Measurements from ENCODE around the gene KIF3C. TPM values are rescaled to one million over a fixed set of nuclear protein-coding genes. Genes with fewer than 3 reads are reported as not detected.

KIF3C gene
- total and polyA plus RNA-seq, 2 of the 4 experiments (the other 2 are of a cell fraction), result 8.3 to 15.4 TPM

DNA sequence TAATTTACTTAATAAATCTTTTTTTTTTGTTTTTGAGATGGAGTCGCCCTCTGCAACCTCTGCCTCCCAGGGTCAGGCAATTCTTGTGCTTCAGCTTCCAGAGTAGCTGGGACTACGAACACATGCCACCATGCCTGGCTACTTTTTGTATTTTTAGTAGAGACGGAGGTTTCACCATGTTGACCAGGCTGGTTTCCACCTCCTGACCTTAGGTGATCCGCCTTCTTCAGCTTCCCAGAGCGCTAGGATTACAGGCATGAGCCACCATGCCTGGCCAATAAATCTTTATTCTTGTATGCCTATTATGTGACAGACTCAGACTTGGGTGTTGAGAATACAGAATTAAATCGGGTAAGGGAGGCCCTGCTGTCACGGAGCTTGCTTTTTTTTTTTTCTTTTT lies 87.3 kb downstream of the KIF3C start:
- no peak overlapping the region for H2AFZ ChIP-seq (replicated peaks; ENCODE audit: low read length, poor library complexity)
- no peaks in the 10 kb centered on the region for H3K36me3 ChIP-seq (ENCODE audit: control insufficient read depth, insufficient read depth, low read length)
- dilution Hi-C loops (cut with HindIII; ENCODE audit: low sequenced_read_pairs, unreplicated experiment), result no loop called here
- no peaks in the 10 kb centered on the region for H3K9me3 ChIP-seq (ENCODE audit: control insufficient read depth, insufficient read depth, low read length)
- no peak for ATAC-seq (ENCODE audit: low read depth)
- H3K79me1 ChIP-seq (ENCODE audit: low read depth in 1 of 2, low read length in 2 of 2), result no peaks in the 10 kb centered on the region
- no peak overlapping the region for H4K8ac ChIP-seq (ENCODE audit: low read depth in 2 of 2, low read length in 2 of 2)
- H2BK20ac ChIP-seq (ENCODE audit: low read depth, low read length), result no peak overlapping the region
- intact Hi-C loops (cut with micrococcal nuclease), result no loop called here
- no peak overlapping the region for H3K14ac ChIP-seq (replicated peaks; ENCODE audit: low read depth, low read length)
- TF ChIP-seq MAFK (IDR thresholded peaks at IDR 0.05; ENCODE audit: low read depth, low read length), result no peak
- no peak for TF ChIP-seq CHD1 (IDR thresholded peaks at IDR 0.05; ENCODE audit: low read depth, low read length)
- TF ChIP-seq MAZ (IDR thresholded peaks at IDR 0.05; ENCODE audit: borderline replicate concordance, low read depth, low read length), result no peak
- TF ChIP-seq, protein P1, sequence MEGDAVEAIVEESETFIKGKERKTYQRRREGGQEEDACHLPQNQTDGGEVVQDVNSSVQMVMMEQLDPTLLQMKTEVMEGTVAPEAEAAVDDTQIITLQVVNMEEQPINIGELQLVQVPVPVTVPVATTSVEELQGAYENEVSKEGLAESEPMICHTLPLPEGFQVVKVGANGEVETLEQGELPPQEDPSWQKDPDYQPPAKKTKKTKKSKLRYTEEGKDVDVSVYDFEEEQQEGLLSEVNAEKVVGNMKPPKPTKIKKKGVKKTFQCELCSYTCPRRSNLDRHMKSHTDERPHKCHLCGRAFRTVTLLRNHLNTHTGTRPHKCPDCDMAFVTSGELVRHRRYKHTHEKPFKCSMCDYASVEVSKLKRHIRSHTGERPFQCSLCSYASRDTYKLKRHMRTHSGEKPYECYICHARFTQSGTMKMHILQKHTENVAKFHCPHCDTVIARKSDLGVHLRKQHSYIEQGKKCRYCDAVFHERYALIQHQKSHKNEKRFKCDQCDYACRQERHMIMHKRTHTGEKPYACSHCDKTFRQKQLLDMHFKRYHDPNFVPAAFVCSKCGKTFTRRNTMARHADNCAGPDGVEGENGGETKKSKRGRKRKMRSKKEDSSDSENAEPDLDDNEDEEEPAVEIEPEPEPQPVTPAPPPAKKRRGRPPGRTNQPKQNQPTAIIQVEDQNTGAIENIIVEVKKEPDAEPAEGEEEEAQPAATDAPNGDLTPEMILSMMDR (conservative IDR thresholded peaks at IDR 0.05; ENCODE audit: low read depth, low read length), result no peak
- TF ChIP-seq SMC3 (IDR thresholded peaks at IDR 0.05; ENCODE audit: low read depth, low read length), result no peak
- TF ChIP-seq, protein P2, sequence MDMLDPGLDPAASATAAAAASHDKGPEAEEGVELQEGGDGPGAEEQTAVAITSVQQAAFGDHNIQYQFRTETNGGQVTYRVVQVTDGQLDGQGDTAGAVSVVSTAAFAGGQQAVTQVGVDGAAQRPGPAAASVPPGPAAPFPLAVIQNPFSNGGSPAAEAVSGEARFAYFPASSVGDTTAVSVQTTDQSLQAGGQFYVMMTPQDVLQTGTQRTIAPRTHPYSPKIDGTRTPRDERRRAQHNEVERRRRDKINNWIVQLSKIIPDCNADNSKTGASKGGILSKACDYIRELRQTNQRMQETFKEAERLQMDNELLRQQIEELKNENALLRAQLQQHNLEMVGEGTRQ (IDR thresholded peaks at IDR 0.05; ENCODE audit: low read depth, low read length), result no peak
- no peak for TF ChIP-seq POLR2A (IDR thresholded peaks at IDR 0.05; ENCODE audit: low read depth, low read length)
- TF ChIP-seq BHLHE40 (IDR thresholded peaks at IDR 0.05; ENCODE audit: low read depth, low read length), result no peak
- in situ Hi-C loops (cut with MboI; ENCODE audit: low sequenced_read_pairs), result no loop called here
- no peak overlapping the region for H3K23ac ChIP-seq (ENCODE audit: low read depth, low read length)
- no peak overlapping the region for H3K56ac ChIP-seq (ENCODE audit: extremely low read depth, insufficient read depth, low read length)
- H2AK5ac ChIP-seq (ENCODE audit: low read depth, low read length), result no peak overlapping the region
- no peak overlapping the region for H3K4me3 ChIP-seq (ENCODE audit: insufficient read depth, low read depth, low read length)
- H4K5ac ChIP-seq (ENCODE audit: low read depth, low read length), result no peak overlapping the region
- no peak overlapping the region for H3K4ac ChIP-seq (ENCODE audit: low read depth, low read length)
- H4K91ac ChIP-seq (ENCODE audit: insufficient read depth, low read depth, low read length), result no peak overlapping the region
- no peak overlapping the region for H2BK15ac ChIP-seq (ENCODE audit: low read depth, low read length)
- no peak overlapping the region for H3K27ac ChIP-seq (ENCODE audit: insufficient read depth, low read length)
- H2BK120ac ChIP-seq (ENCODE audit: low read depth, low read length), result no peak overlapping the region
- H2BK5ac ChIP-seq (ENCODE audit: low read depth, low read length, poor library complexity, severe bottlenecking), result no peak overlapping the region
- ChIA-PET CTCF (interaction anchor here (1.0 kb wide), 1 partner anchor 9 kb away, joined by 3 read pairs; no protein-coding TSS in a partner anchor), POLR2A (ENCODE audit: unreplicated experiment) (no interaction called here)
- no peak overlapping the region for H3K18ac ChIP-seq (ENCODE audit: low read depth, low read length)
- peaks cover 4% of the 10 kb centered on the region; the same call in 1 of the 2 replicates for H3K9me1 ChIP-seq (ENCODE audit: insufficient read depth, low read length)
- H3K4me2 ChIP-seq (ENCODE audit: low read depth, low read length), result no peak overlapping the region
- BruUV-seq (replicated peaks), result no TSS peak
- no peak overlapping the region for H3K9ac ChIP-seq (ENCODE audit: low read depth, low read length)
- peaks cover 3% of the 10 kb centered on the region for H3K27me3 ChIP-seq (ENCODE audit: control insufficient read depth, insufficient read depth, low read length)
- no CpG with 5 or more reads among the region's 7 CpGs for WGBS, 2 experiments (ENCODE audit: extremely low coverage in 2 of 2, insufficient read length in 1 of 2)
- no peak overlapping the region for H2AK9ac ChIP-seq (replicated peaks; ENCODE audit: low read depth, low read length, poor library complexity)
- DNase-seq, result no peak
- H3K4me1 ChIP-seq (ENCODE audit: control insufficient read depth, insufficient read depth, low read length), result peaks cover 3% of the 10 kb centered on the region; the same call in 1 of the 2 replicates
- H4K20me1 ChIP-seq (ENCODE audit: insufficient read depth, low read length), result no peaks in the 10 kb centered on the region

Measured in IMR-90 (cell line).